GM21381 (cell line): ENCODE results near the gene CLTCL1.

ENCODE experiments used
- ATAC-seq: cut with Tn5 transposase; IDR thresholded peaks from one replicate; pipeline ENCODE4 v1.9.1; 2021; ENCODE audit warnings: mild to moderate bottlenecking, moderate library complexity; ENCODE audit not compliant: unreplicated experiment

The CLTCL1 gene

DNA sequence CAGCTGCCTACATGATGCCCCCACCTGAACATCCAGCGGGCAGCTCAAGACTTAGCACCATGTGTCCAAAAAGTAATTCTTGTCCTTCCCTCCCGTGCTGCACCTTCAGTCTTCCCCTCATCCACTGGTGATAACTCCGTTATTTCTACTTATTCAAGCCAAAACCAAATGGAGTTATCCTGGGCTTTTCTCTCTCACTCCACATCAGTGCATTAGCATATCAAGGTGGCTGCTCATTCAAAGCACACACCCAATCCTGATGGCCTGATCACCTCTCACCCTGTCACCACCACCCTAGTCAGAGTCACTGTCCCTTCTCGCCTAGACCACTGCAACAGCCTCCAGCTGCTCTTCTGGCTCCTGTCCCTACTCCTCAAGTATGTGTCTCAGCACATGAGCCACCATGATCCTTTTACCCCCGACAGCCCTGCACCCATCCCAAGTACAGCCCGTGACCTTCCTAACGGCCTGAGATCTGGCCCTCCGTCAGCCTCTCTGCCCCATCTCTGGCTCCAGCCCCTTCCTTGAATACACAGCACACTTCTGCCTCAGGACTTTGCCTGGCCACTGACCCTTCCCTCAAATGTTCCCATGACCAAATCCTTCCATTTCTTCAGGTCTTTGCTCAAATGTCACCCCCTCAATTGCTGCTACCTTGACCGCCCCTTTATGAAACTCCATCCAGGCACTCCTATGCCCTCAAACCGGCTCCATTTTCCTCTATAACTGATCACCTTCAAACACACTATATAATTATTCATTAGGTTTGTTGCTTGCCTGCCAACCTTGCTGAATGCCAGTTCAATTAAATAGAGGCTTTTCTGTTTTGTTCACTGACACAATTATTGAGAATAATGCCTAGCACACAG, 93.3 kb downstream of the CLTCL1 start:
- no peak for ATAC-seq

GRCh38 chr22:19196841-19197612, 94.5 kb downstream of the CLTCL1 start:
- ATAC-seq: no peak

- no peak for ATAC-seq
These were observed 95.5 kb downstream of the CLTCL1 start for GRCh38 chr22:19195796-19196731.

- no peak for ATAC-seq
These were observed 96.6 kb downstream of the CLTCL1 start for GRCh38 chr22:19194766-19195536.

DNA sequence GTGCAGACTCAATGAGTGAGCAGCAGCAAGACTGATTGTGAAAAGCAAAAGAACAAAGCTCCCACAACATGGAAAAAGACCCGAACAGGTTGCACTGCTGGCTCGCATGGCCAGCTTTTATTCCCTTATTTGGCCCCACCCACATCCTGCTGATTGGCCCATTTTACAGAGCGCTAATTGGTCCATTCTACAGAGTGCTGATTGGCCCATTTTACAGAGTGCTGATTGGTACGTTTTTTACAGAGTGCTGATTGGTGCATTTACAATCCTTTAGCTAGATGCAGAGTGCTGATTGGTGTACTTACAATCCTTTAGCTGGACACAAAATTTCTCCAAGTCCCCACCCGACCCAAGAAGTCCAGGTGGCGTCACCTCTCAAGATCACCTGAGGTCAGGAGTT, 97.6 kb downstream of the CLTCL1 start:
- ATAC-seq: no peak

GRCh38 chr22:19187716-19188563, 103.6 kb downstream of the CLTCL1 start:
- ATAC-seq: no peak

GRCh38 chr22:19184276-19184997, 107.1 kb downstream of the CLTCL1 start:
- no peak for ATAC-seq

DNA sequence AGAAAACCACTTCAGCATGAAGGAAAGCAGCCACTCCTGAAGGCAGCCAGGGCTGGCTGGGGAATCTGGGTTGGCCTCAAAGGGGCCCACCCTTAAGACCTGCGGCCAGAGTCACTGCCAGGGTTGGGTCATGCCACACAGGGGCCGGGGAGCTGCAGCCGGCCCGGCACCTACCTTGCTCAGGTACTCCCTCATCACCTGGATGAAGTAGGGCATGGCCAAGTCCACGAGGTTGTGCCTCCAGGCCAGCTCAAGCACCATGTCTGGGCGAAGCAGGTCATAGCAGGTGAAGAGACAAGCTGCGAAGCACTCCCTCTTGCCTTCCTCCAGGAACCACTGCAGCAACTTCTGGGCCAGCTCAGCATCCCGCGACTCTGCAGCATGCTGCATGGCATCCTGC, 108.3 kb downstream of the CLTCL1 start:
- ATAC-seq: no peak

GRCh38 chr22:19182472-19183157, 108.9 kb downstream of the CLTCL1 start:
- no peak for ATAC-seq

DNA sequence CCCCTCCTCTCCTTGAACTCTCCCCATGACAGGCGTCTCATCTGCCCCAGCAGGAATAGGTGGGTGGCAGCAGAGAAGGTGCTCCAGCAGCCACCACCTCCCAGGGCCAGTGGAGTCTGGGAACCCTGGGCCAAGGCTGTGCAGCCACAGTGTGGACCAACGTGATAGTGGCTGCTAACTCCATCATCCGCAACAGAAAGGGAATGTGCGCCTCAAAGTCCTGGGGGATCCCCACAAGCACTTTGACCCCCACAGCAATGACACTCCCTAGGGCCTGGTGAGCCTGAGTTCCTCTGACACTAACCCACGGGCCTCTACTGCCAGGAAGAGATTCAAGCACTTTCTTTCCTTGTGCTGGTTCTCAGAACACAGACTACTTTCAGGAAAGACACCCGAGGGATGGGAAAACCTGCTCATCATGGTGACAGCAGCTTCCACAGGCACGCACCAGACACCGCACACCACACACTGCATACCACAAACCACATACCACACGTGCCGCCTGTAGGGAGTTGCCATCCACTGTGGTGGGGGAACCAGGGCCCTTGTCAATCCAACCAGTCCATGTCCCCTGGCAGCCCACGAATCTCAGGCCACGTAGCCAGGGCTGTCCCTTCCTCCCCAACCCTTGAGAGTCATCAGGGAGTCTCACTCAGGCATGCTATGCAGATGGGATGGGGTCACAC, 109.6 kb downstream of the CLTCL1 start:
- no peak for ATAC-seq

DNA sequence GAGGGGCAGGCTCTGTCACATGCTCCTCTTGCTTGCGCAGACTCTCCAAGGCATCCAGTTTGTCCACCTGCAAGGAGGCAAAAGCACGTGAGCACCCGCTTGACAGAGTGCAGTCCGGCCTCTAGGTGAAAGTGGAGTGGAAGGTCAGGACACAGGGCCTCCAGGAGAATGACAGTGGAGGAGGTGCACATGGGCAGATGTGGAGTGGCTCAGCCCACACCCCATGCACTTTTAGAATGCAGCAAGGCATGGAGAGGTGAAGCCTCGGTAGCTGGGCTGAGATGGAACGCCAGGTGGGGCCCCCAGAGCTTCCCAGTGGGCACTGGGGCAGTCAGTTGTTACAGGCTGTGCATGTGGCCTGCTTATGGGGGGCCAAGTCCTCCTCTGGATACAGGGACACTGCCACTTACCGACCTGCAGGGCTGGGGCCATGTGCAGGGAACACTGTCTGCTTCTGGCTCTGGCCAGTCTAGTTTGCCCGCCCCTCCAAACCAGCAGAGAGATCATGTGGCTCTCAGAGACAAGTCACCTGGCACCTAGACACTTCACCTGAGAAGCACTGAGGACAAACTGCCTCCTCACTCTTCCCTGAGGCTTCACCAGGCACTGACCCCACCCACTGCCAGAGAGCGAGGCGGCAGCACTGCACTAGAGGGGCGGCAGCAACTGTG, 110.6 kb downstream of the CLTCL1 start:
- ATAC-seq: no peak

- ATAC-seq: no peak
These were observed 111.3 kb downstream of the CLTCL1 start for GRCh38 chr22:19180234-19180633.

DNA sequence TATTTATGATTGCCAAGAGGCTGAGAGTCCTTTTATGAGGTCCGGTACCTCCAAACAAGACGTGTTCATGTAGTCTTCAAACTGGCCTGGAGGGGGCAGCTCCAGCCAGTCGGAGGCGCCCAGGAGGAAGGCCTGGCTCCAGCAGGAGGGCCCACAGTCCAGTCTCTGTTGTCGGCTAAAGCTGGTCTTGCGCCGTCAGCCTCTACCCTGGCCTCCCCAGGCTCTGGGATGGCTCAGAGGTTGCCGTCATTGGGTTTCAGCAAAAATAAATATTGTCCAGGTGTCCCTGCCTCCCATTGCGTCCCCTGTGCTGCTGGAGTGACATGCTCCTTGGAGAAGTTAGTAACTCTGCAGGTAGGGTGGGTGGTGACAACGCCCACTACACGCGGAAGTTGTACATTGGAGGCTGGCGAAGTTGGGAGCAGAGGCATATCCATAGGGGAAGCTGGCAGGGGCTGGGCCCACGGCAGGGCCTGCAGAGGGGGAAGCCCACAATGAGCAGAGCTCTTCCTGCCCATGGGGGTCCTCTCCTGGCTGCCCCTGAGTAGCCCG, 111.9 kb downstream of the CLTCL1 start:
- no peak for ATAC-seq

GRCh38 chr22:19178657-19179496, 112.6 kb downstream of the CLTCL1 start, which contains the start of gene SLC25A1:
Gene SLC25A1 (minus strand): TSS chr22:19178736. CDS start chr22:19178673, 63 bp downstream.
- peak; percentile 56 for ATAC-seq

DNA sequence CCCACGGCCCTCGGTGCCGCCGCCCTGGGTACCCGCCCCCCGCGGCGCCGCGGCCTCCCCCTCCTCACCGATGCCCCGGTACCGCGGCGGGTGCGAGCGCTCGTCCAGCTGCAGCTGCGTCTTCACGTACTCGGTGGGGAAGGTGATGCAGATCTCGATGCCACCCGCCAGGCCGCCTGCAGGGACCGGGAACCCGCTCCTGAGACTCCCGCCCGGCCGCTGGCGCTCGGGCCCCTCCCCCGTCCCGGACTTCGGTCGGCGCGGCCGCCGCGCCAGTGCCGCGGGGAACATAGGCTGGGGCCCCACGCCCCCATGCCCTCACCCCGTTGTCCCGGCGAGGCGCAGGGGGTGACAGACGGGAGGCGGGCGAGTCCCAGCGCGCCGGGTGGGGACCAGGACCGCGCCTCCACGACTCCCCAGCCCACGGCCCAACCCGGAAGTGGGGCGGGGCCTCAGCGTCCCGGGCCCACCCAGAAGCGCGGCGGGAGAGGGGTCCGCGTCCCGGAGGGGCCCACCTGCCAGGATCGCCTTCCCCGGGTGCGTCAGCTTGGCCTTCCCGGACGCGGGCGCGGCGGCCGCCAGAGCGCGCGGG, 113.4 kb downstream of the CLTCL1 start:
- ATAC-seq: peak; percentile 33
